ENCODE measurements around the gene DRC1. TPM values are rescaled to one million over a fixed set of nuclear protein-coding genes. Genes with fewer than 3 reads are reported as not detected.

The DRC1 gene
- total RNA-seq, 2 donors from 2014 or later = 0.17 TPM; not detected in 1

GRCh38 chr2:26411419-26411818 is 9.7 kb downstream of the DRC1 start:
- Mint-ChIP-seq H3K36me3 (ENCODE audit: insufficient read depth in 2 of 2) (no peaks in the 10 kb centered on the region), H3K4me3 (peak overlapping the region; percentile 56 to 66), H3K9me3 (no peaks in the 10 kb centered on the region), H3K27me3 (ENCODE audit: low read depth) (peaks cover 8% of the 10 kb centered on the region), H3K4me1 (ENCODE audit: low read depth) (peaks cover 14% of the 10 kb centered on the region), H3K27ac (peak overlapping the region; percentile 21)
- DNase-seq (no peak), ATAC-seq (replicated peaks in 1 of 2) (no peak)

- Mint-ChIP-seq H3K27ac (peak overlapping the region; percentile 21), H3K36me3 (ENCODE audit: insufficient read depth in 2 of 2) (no peaks in the 10 kb centered on the region), H3K4me1 (ENCODE audit: low read depth) (peaks cover 14% of the 10 kb centered on the region), H3K9me3 (no peaks in the 10 kb centered on the region), H3K4me3 (peak overlapping the region; percentile 56 to 66), H3K27me3 (ENCODE audit: low read depth) (peaks cover 8% of the 10 kb centered on the region)
- ATAC-seq (replicated peaks in 1 of 2) = peak; percentile 72 to 86
- peak; percentile 16 for DNase-seq
Observed at GRCh38 chr2:26412091-26412673, 10.5 kb downstream of the DRC1 start.

GRCh38 chr2:26414311-26414710 is 12.6 kb downstream of the DRC1 start:
- Mint-ChIP-seq H3K27me3 (ENCODE audit: low read depth) (no peaks in the 10 kb centered on the region), H3K36me3 (ENCODE audit: insufficient read depth in 2 of 2) (no peaks in the 10 kb centered on the region), H3K4me3 (no peak overlapping the region), H3K4me1 (ENCODE audit: low read depth) (peaks cover 14% of the 10 kb centered on the region), H3K9me3 (no peaks in the 10 kb centered on the region), H3K27ac (no peak overlapping the region)
- DNase-seq = no peak
- ATAC-seq (replicated peaks in 1 of 2) = no peak

GRCh38 chr2:26421961-26422360 is 20.2 kb downstream of the DRC1 start:
- Mint-ChIP-seq H3K36me3 (ENCODE audit: insufficient read depth in 2 of 2) (no peaks in the 10 kb centered on the region), H3K9me3 (no peaks in the 10 kb centered on the region), H3K27me3 (ENCODE audit: low read depth) (no peaks in the 10 kb centered on the region), H3K27ac (no peak overlapping the region), H3K4me3 (no peak overlapping the region), H3K4me1 (ENCODE audit: low read depth) (no peaks in the 10 kb centered on the region)
- DNase-seq = no peak
- no peak for ATAC-seq (replicated peaks in 1 of 2)

- DNase-seq = no peak
- no peaks in the 10 kb centered on the region for H3K27me3 Mint-ChIP-seq (ENCODE audit: low read depth)
- H3K4me1 Mint-ChIP-seq (ENCODE audit: low read depth) = no peaks in the 10 kb centered on the region
- H3K36me3 Mint-ChIP-seq (ENCODE audit: insufficient read depth in 2 of 2) = no peaks in the 10 kb centered on the region
- ATAC-seq (replicated peaks in 1 of 2) = no peak
- H3K9me3 Mint-ChIP-seq = no peaks in the 10 kb centered on the region
- no peak overlapping the region for H3K4me3 Mint-ChIP-seq
- no peak overlapping the region for H3K27ac Mint-ChIP-seq
Observed at GRCh38 chr2:26422947-26423629, 21.4 kb downstream of the DRC1 start.

GRCh38 chr2:26423750-26424149 is 22.0 kb downstream of the DRC1 start:
- DNase-seq (no peak), ATAC-seq (replicated peaks in 1 of 2) (no peak)
- Mint-ChIP-seq H3K4me1 (ENCODE audit: low read depth) (no peaks in the 10 kb centered on the region), H3K27ac (no peak overlapping the region), H3K36me3 (ENCODE audit: insufficient read depth in 2 of 2) (no peaks in the 10 kb centered on the region), H3K27me3 (ENCODE audit: low read depth) (no peaks in the 10 kb centered on the region), H3K4me3 (no peak overlapping the region), H3K9me3 (no peaks in the 10 kb centered on the region)

GRCh38 chr2:26424221-26424620 is 22.5 kb downstream of the DRC1 start:
- no peaks in the 10 kb centered on the region for H3K36me3 Mint-ChIP-seq (ENCODE audit: insufficient read depth in 2 of 2)
- H3K27ac Mint-ChIP-seq = no peak overlapping the region
- H3K4me3 Mint-ChIP-seq = no peak overlapping the region
- H3K27me3 Mint-ChIP-seq (ENCODE audit: low read depth) = no peaks in the 10 kb centered on the region
- H3K9me3 Mint-ChIP-seq = no peaks in the 10 kb centered on the region
- H3K4me1 Mint-ChIP-seq (ENCODE audit: low read depth) = no peaks in the 10 kb centered on the region
- no peak for ATAC-seq (replicated peaks in 1 of 2)
- no peak for DNase-seq

GRCh38 chr2:26428846-26429245 is 27.1 kb downstream of the DRC1 start:
- ATAC-seq (replicated peaks in 1 of 2) = no peak
- no peak for DNase-seq
- Mint-ChIP-seq H3K27ac (no peak overlapping the region), H3K36me3 (ENCODE audit: insufficient read depth in 2 of 2) (no peaks in the 10 kb centered on the region), H3K4me3 (no peak overlapping the region), H3K9me3 (no peaks in the 10 kb centered on the region), H3K4me1 (ENCODE audit: low read depth) (no peaks in the 10 kb centered on the region), H3K27me3 (ENCODE audit: low read depth) (peaks cover 7% of the 10 kb centered on the region)

GRCh38 chr2:26429779-26430578 is 28.3 kb downstream of the DRC1 start:
- no peak overlapping the region for H3K27ac Mint-ChIP-seq
- H3K4me3 Mint-ChIP-seq = no peak overlapping the region
- H3K27me3 Mint-ChIP-seq (ENCODE audit: low read depth) = peaks cover 7% of the 10 kb centered on the region
- ATAC-seq (replicated peaks in 1 of 2) (no peak), DNase-seq (no peak)
- no peaks in the 10 kb centered on the region for H3K4me1 Mint-ChIP-seq (ENCODE audit: low read depth)
- H3K9me3 Mint-ChIP-seq = no peaks in the 10 kb centered on the region
- H3K36me3 Mint-ChIP-seq (ENCODE audit: insufficient read depth in 2 of 2) = no peaks in the 10 kb centered on the region

- ATAC-seq (replicated peaks in 1 of 2) (no peak), DNase-seq (no peak)
- no peaks in the 10 kb centered on the region for H3K9me3 Mint-ChIP-seq
- H3K27me3 Mint-ChIP-seq (ENCODE audit: low read depth) = peaks cover 7% of the 10 kb centered on the region
- no peak overlapping the region for H3K27ac Mint-ChIP-seq
- H3K4me3 Mint-ChIP-seq = no peak overlapping the region
- no peaks in the 10 kb centered on the region for H3K36me3 Mint-ChIP-seq (ENCODE audit: insufficient read depth in 2 of 2)
- no peaks in the 10 kb centered on the region for H3K4me1 Mint-ChIP-seq (ENCODE audit: low read depth)
Observed at GRCh38 chr2:26430826-26431225, 29.1 kb downstream of the DRC1 start.

GRCh38 chr2:26432363-26432762 is 30.6 kb downstream of the DRC1 start:
- Mint-ChIP-seq H3K9me3 (no peaks in the 10 kb centered on the region), H3K4me1 (ENCODE audit: low read depth) (no peaks in the 10 kb centered on the region), H3K27ac (no peak overlapping the region), H3K4me3 (no peak overlapping the region), H3K27me3 (ENCODE audit: low read depth) (peaks cover 7% of the 10 kb centered on the region), H3K36me3 (ENCODE audit: insufficient read depth in 2 of 2) (no peaks in the 10 kb centered on the region)
- DNase-seq (no peak), ATAC-seq (replicated peaks in 1 of 2) (no peak)

- peaks cover 7% of the 10 kb centered on the region for H3K27me3 Mint-ChIP-seq (ENCODE audit: low read depth)
- H3K9me3 Mint-ChIP-seq = no peaks in the 10 kb centered on the region
- H3K4me3 Mint-ChIP-seq = no peak overlapping the region
- H3K36me3 Mint-ChIP-seq (ENCODE audit: insufficient read depth in 2 of 2) = no peaks in the 10 kb centered on the region
- DNase-seq = no peak
- H3K27ac Mint-ChIP-seq = no peak overlapping the region
- no peak for ATAC-seq (replicated peaks in 1 of 2)
- H3K4me1 Mint-ChIP-seq (ENCODE audit: low read depth) = no peaks in the 10 kb centered on the region
Observed at GRCh38 chr2:26432859-26433258, 31.1 kb downstream of the DRC1 start.

GRCh38 chr2:26435106-26435505 is 33.4 kb downstream of the DRC1 start:
- H3K27me3 Mint-ChIP-seq (ENCODE audit: low read depth) = peaks cover 13% of the 10 kb centered on the region
- H3K4me3 Mint-ChIP-seq = no peak overlapping the region
- no peaks in the 10 kb centered on the region for H3K9me3 Mint-ChIP-seq
- DNase-seq (no peak), ATAC-seq (replicated peaks in 1 of 2) (no peak)
- no peaks in the 10 kb centered on the region for H3K36me3 Mint-ChIP-seq (ENCODE audit: insufficient read depth in 2 of 2)
- H3K4me1 Mint-ChIP-seq (ENCODE audit: low read depth) = no peaks in the 10 kb centered on the region
- H3K27ac Mint-ChIP-seq = no peak overlapping the region

Data from activated T-cell treated with anti-CD3 and anti-CD28 coated beads, Interleukin-2, amount 50 U/mL, for 72 hours (primary cell).